Mucosa of descending colon (tissue), 3 donors: ENCODE data around the gene GNE. TPM values are rescaled to one million over a fixed set of nuclear protein-coding genes. Genes with fewer than 3 reads are reported as not detected.

ENCODE experiments used
- ATAC-seq: fragments of 200-7000 bp; cut with Tn5 transposase; one replicate; pipeline ENCODE4 v1.9.1; 2020; ENCODE audit warnings: mild to moderate bottlenecking, moderate library complexity
- DNase-seq, 3 donors: peaks; one replicate each; pipeline ENCODE4 v3.0.0-alpha.2; 2020
- H3K36me3 ChIP-seq: fragments of 200-600 bp; one replicate; pipeline ENCODE4 v1.8.0; 2021; ENCODE audit warnings: low read depth, mild to moderate bottlenecking
- H3K4me1 ChIP-seq: fragments of 200-600 bp; one replicate; pipeline ENCODE4 v1.8.0; 2021; ENCODE audit warnings: low read depth, mild to moderate bottlenecking
- H3K4me3 ChIP-seq: fragments of 200-600 bp; one replicate; pipeline ENCODE4 v1.8.0; 2021; ENCODE audit warnings: mild to moderate bottlenecking
- H3K9me3 ChIP-seq: fragments of 200-600 bp; one replicate; pipeline ENCODE4 v1.8.0; 2021; ENCODE audit warnings: mild to moderate bottlenecking
- intact Hi-C, 2 donors: fragments of 100-400 bp; cut with DNase I in 1 of 2; cut with micrococcal nuclease in 1 of 2; formaldehyde crosslinking; loops; one replicate each; pipeline versions ENCODE4 v1.11.0 to v1.11.1; 2022; cut with DNase I, micrococcal nuclease
- total RNA-seq, 3 donors: library from RNA; stranded (reverse); fragmentation: NEBNext Ultra II Directional in 2 of 3; extraction: Animal tissue kit (Norgen Biotek cat#: 25700) in 2 of 3; gene quantifications; one replicate each; pipeline versions ENCODE4 v1.2.1 to v1.2.4, GENCODE V29; 2021 to 2023
- TF ChIP-seq, protein P1 (sequence below): fragments of 200-600 bp; IDR thresholded peaks from one replicate; pipeline ENCODE4 v1.8.0; 2022; ENCODE audit warnings: antibody characterized with exemption, mild to moderate bottlenecking
- donor health status: DM: no; HTN: no; CAD: no; lungs with moderate emphysema.
- donor health status: DM: no; HTN: no; CAD: no.
- donor health status: DM: no; HTN: yes; CAD: no.

Gene GNE
- total RNA-seq, 3 donors from 2014 or later: 56.6 to 107 (median 93.0) TPM

DNA sequence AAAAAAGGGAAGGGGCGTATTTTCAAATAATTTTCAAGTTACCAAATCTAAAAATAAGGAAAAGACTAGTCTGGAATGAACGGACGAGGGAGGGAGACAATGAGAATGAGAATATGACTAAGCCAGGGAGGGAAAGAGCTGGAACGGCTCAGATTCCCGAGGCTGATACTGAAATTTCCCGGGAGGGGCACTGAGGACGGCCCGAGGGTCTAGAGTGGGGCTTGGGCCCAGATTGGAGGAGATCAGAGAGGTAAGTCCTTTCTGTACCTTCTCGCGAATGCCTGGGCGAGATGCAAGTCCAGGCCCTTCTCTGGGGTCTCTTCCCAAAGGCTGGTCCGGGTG is 92.5 kb downstream of the GNE start:
- no peaks in the 10 kb centered on the region for H3K9me3 ChIP-seq
- no peak overlapping the region for H3K4me3 ChIP-seq
- no peak for ATAC-seq
- peaks cover 7% of the 10 kb centered on the region for H3K4me1 ChIP-seq
- intact Hi-C loops: loop anchor here (5.0 kb wide), 1 partner anchor 63 kb away; no protein-coding TSS in a partner anchor
- DNase-seq: no peak
- H3K36me3 ChIP-seq: no peaks in the 10 kb centered on the region
- TF ChIP-seq, protein P1, sequence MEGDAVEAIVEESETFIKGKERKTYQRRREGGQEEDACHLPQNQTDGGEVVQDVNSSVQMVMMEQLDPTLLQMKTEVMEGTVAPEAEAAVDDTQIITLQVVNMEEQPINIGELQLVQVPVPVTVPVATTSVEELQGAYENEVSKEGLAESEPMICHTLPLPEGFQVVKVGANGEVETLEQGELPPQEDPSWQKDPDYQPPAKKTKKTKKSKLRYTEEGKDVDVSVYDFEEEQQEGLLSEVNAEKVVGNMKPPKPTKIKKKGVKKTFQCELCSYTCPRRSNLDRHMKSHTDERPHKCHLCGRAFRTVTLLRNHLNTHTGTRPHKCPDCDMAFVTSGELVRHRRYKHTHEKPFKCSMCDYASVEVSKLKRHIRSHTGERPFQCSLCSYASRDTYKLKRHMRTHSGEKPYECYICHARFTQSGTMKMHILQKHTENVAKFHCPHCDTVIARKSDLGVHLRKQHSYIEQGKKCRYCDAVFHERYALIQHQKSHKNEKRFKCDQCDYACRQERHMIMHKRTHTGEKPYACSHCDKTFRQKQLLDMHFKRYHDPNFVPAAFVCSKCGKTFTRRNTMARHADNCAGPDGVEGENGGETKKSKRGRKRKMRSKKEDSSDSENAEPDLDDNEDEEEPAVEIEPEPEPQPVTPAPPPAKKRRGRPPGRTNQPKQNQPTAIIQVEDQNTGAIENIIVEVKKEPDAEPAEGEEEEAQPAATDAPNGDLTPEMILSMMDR: no peak

DNA sequence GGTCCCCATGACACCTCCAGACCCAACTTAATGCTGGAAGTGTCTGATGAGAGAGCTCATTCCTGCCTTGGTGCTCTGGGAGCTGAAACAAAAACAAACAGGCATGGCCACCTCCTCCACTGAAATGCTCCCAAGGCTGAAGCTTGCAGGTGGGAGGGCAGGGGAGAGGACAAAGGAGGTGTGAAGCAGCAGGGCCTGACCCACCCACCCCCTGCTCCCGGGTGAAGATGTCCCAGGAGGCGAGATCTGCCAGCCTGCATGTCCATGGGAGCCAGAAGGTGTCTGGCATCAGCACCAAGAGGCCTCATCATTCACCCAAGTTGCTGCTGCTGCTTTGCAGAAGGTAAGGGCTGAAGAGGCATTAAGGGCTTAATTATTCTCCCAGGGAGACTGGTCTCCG is 93.3 kb downstream of the GNE start:
- Histone ChIP-seq H3K36me3 (no peaks in the 10 kb centered on the region), H3K4me3 (no peak overlapping the region), H3K4me1 (peaks cover 7% of the 10 kb centered on the region), H3K9me3 (no peaks in the 10 kb centered on the region)
- no peak for DNase-seq
- TF ChIP-seq, protein P1: no peak
- ATAC-seq: no peak
- intact Hi-C loops: loop anchor here (5.0 kb wide), 1 partner anchor 63 kb away; no protein-coding TSS in a partner anchor

Other genes with a start within 250 kb of the GNE start
- 10 to 100 TPM in 1 of 3 donors, 1 to 10 TPM in 2; 2.1 to 13.0 (median 3.7) TPM for gene RECK, start 221.5 kb downstream of the GNE start, total RNA-seq
- gene GLIPR2, start 121.7 kb downstream of the GNE start, total RNA-seq: 10 to 100 TPM; 28.1 to 58.4 (median 37.5) TPM
- under 1 TPM in 1 of 3 donors, not detected in 2; 0.25 TPM for gene CCIN, start 89.1 kb downstream of the GNE start, total RNA-seq
- 100 to 1,000 TPM; 165 to 206 (median 174) TPM for gene CLTA, start 67.5 kb downstream of the GNE start, total RNA-seq
- 10 to 100 TPM; 31.8 to 69.7 (median 43.1) TPM for gene RNF38, start 141.8 kb upstream of the GNE start, total RNA-seq